PC-3 (cell line): ENCODE results near the gene PPP1R12B. TPM values are rescaled to one million over a fixed set of nuclear protein-coding genes. Genes with fewer than 3 reads are reported as not detected.

Source experiments
- ATAC-seq: fragments of 200-7000 bp; cut with Tn5 transposase; 2 replicates; pipeline ENCODE4 v1.9.1; 2020; ENCODE audit warnings: mild to moderate bottlenecking, moderate library complexity
- BruUV-seq: library from RNA; stranded (reverse); fragments of 400-500 nt; replicated peaks from 2 replicates; lab custom pipeline; 2021; lab: Mats Ljungman, UMichigan
- CTCF ChIA-PET: fragments of 300-600 bp; sonication (Branson Sonifier 250); formaldehyde crosslinking; loops from one replicate; lab custom pipeline; 2022; ENCODE audit warnings: antibody characterized with exemption; lab: Charles Lee
- POLR2A ChIA-PET: fragments of 300-600 bp; sonication (Branson Sonifier 250); formaldehyde crosslinking; loops from one replicate; lab custom pipeline; 2022; ENCODE audit warnings: antibody characterized with exemption; ENCODE audit not compliant: unreplicated experiment; lab: Charles Lee
- DNase-seq: peaks from one replicate; pipeline ENCODE4 v3.0.0-alpha.2; 2015
- H2AFZ ChIP-seq: fragments of 300-600 bp; sonication (generic); 2 replicates; pipeline ENCODE4 v1.6.0; 2016; ENCODE audit warnings: antibody characterized with exemption, low read length
- H3F3A ChIP-seq: fragments of 300-600 bp; sonication (generic); one replicate; pipeline ENCODE4 v1.6.0; 2017; ENCODE audit warnings: antibody characterized with exemption, low read length, control low read depth, mild to moderate bottlenecking; ENCODE audit not compliant: unreplicated experiment
- H3K27ac ChIP-seq: fragments of 300-600 bp; sonication (generic); 2 replicates; pipeline ENCODE4 v1.5.1; 2016; ENCODE audit warnings: mild to moderate bottlenecking, low read length
- H3K27me3 ChIP-seq: fragments of 300-600 bp; sonication (generic); 2 replicates; pipeline ENCODE4 v1.6.1; 2016; ENCODE audit warnings: low read length, mixed read lengths
- H3K36me3 ChIP-seq: fragments of 300-600 bp; sonication (generic); 2 replicates; pipeline ENCODE4 v1.6.1; 2016; ENCODE audit warnings: low read depth, mixed run types, low read length, mixed read lengths
- H3K4me1 ChIP-seq: fragments of 300-600 bp; sonication (generic); 2 replicates; pipeline ENCODE4 v1.5.1; 2016; ENCODE audit warnings: low read length; ENCODE audit not compliant: insufficient read depth
- H3K4me2 ChIP-seq: fragments of 300-600 bp; sonication (generic); 2 replicates; pipeline ENCODE4 v1.6.0; 2016; ENCODE audit warnings: low read length
- H3K4me3 ChIP-seq: fragments of 300-600 bp; sonication (generic); 2 replicates; pipeline ENCODE4 v1.5.1; 2016; ENCODE audit warnings: mild to moderate bottlenecking, low read length, mixed read lengths
- H3K79me2 ChIP-seq: fragments of 300-600 bp; sonication (generic); 2 replicates; pipeline ENCODE4 v1.6.1; 2017; ENCODE audit warnings: low read length, mixed read lengths
- H3K9ac ChIP-seq: fragments of 300-600 bp; sonication (generic); 2 replicates; pipeline ENCODE4 v1.6.0; 2016; ENCODE audit warnings: mild to moderate bottlenecking, low read length
- H3K9me2 ChIP-seq: fragments of 300-600 bp; sonication (generic); replicated peaks from 2 replicates; pipeline ENCODE4 v1.6.1; 2016; ENCODE audit warnings: mixed run types, low read length, mixed read lengths
- H3K9me3 ChIP-seq: fragments of 300-600 bp; sonication (generic); 2 replicates; pipeline ENCODE4 v1.6.1; 2016; ENCODE audit warnings: low read length, mixed read lengths
- H4K20me1 ChIP-seq: fragments of 300-600 bp; sonication (generic); 2 replicates; pipeline ENCODE4 v1.6.1; 2016; ENCODE audit warnings: low read length, mixed read lengths
- EZH2 ChIP-seq: fragments of 300-600 bp; sonication (generic); IDR thresholded peaks from one replicate; pipeline ENCODE4 v1.6.1; 2017; ENCODE audit warnings: antibody characterized with exemption, mild to moderate bottlenecking, low read length; ENCODE audit not compliant: unreplicated experiment
- EZH2phosphoT487 ChIP-seq: fragments of 300-600 bp; sonication (generic); IDR thresholded peaks from 2 replicates; pipeline ENCODE4 v1.6.1; 2018; ENCODE audit warnings: mild to moderate bottlenecking, antibody characterized with exemption, low read length, borderline replicate concordance
- intact Hi-C: fragments of 100-400 bp; cut with micrococcal nuclease; formaldehyde crosslinking; loops from 2 replicates; pipeline ENCODE4 v1.9.0; 2023
- total RNA-seq: library from RNA; depleted of rRNA; stranded (reverse); fragments of >200 nt; gene quantifications from 2 replicates; pipeline ENCODE4 v1.2.3, GENCODE V29; 2014
- TF ChIP-seq, protein P1 (sequence below): fragments of 300-600 bp; sonication (generic); conservative IDR thresholded peaks from 2 replicates; pipeline ENCODE4 v1.5.1; 2017; ENCODE audit warnings: antibody characterized with exemption, low read depth, mild to moderate bottlenecking, low read length

The PPP1R12B gene
- total RNA-seq, 1 experiment from 2014 or later: 2.0 TPM

DNA sequence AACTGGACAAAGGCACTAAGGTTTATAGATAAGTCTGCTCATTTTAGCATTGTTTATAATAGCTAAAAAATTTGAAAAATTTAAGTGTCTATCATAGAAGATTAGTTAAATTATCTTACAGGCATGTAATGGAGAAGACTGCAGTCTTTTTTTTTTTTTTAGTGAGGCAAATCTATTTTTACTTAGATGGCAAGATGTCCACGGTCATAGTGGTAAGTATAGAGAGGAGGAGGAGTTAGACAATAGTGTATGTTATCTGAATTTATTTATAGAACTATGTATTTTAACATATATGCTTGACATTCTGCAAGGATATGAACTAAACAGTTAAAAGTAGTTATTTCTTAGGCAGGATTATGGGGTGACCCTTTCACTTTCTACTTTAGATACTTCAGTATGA lies 212.7 kb downstream of the PPP1R12B start:
- POLR2A ChIA-PET: interaction anchor here (0.6 kb wide), 1 partner anchor 226 kb away, joined by 3 read pairs; no protein-coding TSS in a partner anchor
- no peaks in the 10 kb centered on the region for H3K36me3 ChIP-seq
- no peak for DNase-seq
- H3K9ac ChIP-seq: no peak overlapping the region
- intact Hi-C loops: no loop called here
- CTCF ChIA-PET: interaction anchor here (0.6 kb wide), 1 partner anchor 13 kb away, joined by 5 read pairs; no protein-coding TSS in a partner anchor
- TF ChIP-seq EZH2 (no peak), EZH2phosphoT487 (no peak)
- TF ChIP-seq, protein P1, sequence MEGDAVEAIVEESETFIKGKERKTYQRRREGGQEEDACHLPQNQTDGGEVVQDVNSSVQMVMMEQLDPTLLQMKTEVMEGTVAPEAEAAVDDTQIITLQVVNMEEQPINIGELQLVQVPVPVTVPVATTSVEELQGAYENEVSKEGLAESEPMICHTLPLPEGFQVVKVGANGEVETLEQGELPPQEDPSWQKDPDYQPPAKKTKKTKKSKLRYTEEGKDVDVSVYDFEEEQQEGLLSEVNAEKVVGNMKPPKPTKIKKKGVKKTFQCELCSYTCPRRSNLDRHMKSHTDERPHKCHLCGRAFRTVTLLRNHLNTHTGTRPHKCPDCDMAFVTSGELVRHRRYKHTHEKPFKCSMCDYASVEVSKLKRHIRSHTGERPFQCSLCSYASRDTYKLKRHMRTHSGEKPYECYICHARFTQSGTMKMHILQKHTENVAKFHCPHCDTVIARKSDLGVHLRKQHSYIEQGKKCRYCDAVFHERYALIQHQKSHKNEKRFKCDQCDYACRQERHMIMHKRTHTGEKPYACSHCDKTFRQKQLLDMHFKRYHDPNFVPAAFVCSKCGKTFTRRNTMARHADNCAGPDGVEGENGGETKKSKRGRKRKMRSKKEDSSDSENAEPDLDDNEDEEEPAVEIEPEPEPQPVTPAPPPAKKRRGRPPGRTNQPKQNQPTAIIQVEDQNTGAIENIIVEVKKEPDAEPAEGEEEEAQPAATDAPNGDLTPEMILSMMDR: no peak
- no peaks in the 10 kb centered on the region for H3K9me3 ChIP-seq
- no peaks in the 10 kb centered on the region for H3K79me2 ChIP-seq
- H2AFZ ChIP-seq: no peak overlapping the region
- no peak overlapping the region for H3K27ac ChIP-seq
- H3K4me2 ChIP-seq: no peak overlapping the region
- no peak overlapping the region for H3K4me3 ChIP-seq
- H3K9me2 ChIP-seq: no peaks in the 10 kb centered on the region
- no peaks in the 10 kb centered on the region for H3K27me3 ChIP-seq
- no peaks in the 10 kb centered on the region for H4K20me1 ChIP-seq
- ATAC-seq: no peak
- BruUV-seq: no TSS peak
- H3F3A ChIP-seq: no peaks in the 10 kb centered on the region
- H3K4me1 ChIP-seq: no peaks in the 10 kb centered on the region

DNA sequence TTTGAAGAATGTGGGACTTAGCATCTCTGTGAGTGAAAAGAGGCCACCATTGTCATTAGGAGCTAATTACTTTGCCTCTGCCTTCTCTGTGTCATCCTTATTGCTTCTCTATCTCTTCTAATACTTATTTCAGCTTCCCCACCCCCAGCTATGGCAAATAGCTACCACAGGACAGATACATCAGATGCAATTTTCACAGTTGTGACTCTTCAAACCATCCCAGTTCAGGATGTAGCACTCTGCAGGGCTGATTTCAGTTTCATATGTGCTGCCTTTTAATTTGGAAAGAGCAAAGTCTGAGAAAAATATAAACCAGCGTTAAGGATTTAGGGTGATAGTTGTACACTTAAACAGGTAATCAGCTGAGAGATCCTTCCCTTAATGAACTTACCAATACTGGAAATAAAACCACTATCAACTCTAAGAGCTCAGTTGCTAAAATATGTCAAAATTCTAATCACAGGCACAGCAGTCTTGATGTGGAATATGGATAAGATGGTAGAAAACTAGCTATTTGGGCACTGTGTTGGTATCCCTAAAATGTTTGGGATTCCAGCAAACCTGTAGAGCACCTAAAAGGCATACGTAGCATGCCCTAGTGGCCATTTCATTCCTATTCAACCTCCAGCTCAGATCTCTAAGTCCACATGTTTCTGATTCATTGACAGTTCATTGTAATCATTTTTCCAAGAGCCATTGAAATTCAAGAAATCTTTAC lies 213.4 kb downstream of the PPP1R12B start:
- Histone ChIP-seq H3K4me3 (no peak overlapping the region), H2AFZ (no peak overlapping the region), H3K9me2 (no peaks in the 10 kb centered on the region), H3K79me2 (no peaks in the 10 kb centered on the region), H3K4me1 (no peaks in the 10 kb centered on the region), H4K20me1 (no peaks in the 10 kb centered on the region), H3K4me2 (no peak overlapping the region), H3K27me3 (no peaks in the 10 kb centered on the region), H3K27ac (no peak overlapping the region), H3K9me3 (no peaks in the 10 kb centered on the region), H3F3A (no peaks in the 10 kb centered on the region), H3K9ac (no peak overlapping the region), H3K36me3 (no peaks in the 10 kb centered on the region)
- POLR2A ChIA-PET: no interaction called here
- CTCF ChIA-PET: interaction anchor here (0.6 kb wide), 1 partner anchor 12 kb away, joined by 5 read pairs; no protein-coding TSS in a partner anchor
- no peak for ATAC-seq
- TF ChIP-seq, protein P1: no peak; the same call in 1 of the 2 replicates
- TF ChIP-seq EZH2 (no peak), EZH2phosphoT487 (no peak)
- no TSS peak for BruUV-seq
- no peak for DNase-seq
- intact Hi-C loops: no loop called here
